Karpas-422 (cell line): ENCODE measurements around the gene TFAP2E. TPM values are rescaled to one million over a fixed set of nuclear protein-coding genes. Genes with fewer than 3 reads are reported as not detected.

Source experiments
- DNase-seq: peaks from one replicate; pipeline ENCODE4 v3.0.0-alpha.2; 2015
- H2AFZ ChIP-seq: fragments of 200-600 bp; sonication (generic); 2 replicates; pipeline ENCODE4 v1.6.1; 2014; ENCODE audit warnings: antibody characterized with exemption, low read length, mixed read lengths
- H3K27ac ChIP-seq: fragments of 200-600 bp; sonication (generic); 2 replicates; pipeline ENCODE4 v1.5.1; 2014; ENCODE audit warnings: mild to moderate bottlenecking, low read length, moderate library complexity
- H3K27me3 ChIP-seq: fragments of 200-600 bp; sonication (generic); 2 replicates; pipeline ENCODE4 v1.6.1; 2014; ENCODE audit warnings: low read length, mixed read lengths
- H3K36me3 ChIP-seq: fragments of 200-600 bp; sonication (generic); 2 replicates; pipeline ENCODE4 v1.6.1; 2014; ENCODE audit warnings: low read length, mixed read lengths; ENCODE audit not compliant: insufficient read depth
- H3K4me1 ChIP-seq: fragments of 200-600 bp; sonication (generic); 2 replicates; pipeline ENCODE4 v1.6.1; 2014; ENCODE audit warnings: mild to moderate bottlenecking, low read length, mixed read lengths
- H3K4me2 ChIP-seq: fragments of 200-600 bp; sonication (generic); 2 replicates; pipeline ENCODE4 v1.6.1; 2014; ENCODE audit warnings: low read length, low read depth, mild to moderate bottlenecking; ENCODE audit not compliant: poor library complexity, severe bottlenecking
- H3K4me3 ChIP-seq: fragments of 200-600 bp; sonication (generic); 2 replicates; pipeline ENCODE4 v1.5.1; 2014; ENCODE audit warnings: mild to moderate bottlenecking, antibody characterized with exemption, low read length, mixed read lengths
- H3K79me2 ChIP-seq: fragments of 200-600 bp; sonication (generic); 2 replicates; pipeline ENCODE4 v1.6.1; 2014; ENCODE audit warnings: mild to moderate bottlenecking, low read length, mixed read lengths
- H3K9ac ChIP-seq: fragments of 200-600 bp; sonication (generic); 2 replicates; pipeline ENCODE4 v1.6.0; 2014; ENCODE audit warnings: low read length
- H3K9me2 ChIP-seq: fragments of 200-600 bp; sonication (generic), shearing (Covaris generic); replicated peaks from 2 replicates; pipeline ENCODE4 v1.6.0; 2014; ENCODE audit warnings: mild to moderate bottlenecking, low read length, moderate library complexity; ENCODE audit not compliant: insufficient read depth
- H3K9me3 ChIP-seq: fragments of 300-700, 200-600 bp; sonication (generic); 2 replicates; pipeline ENCODE4 v1.6.1; 2014; ENCODE audit warnings: low read length, mixed read lengths
- H4K20me1 ChIP-seq: fragments of 200-600 bp; sonication (generic); 2 replicates; pipeline ENCODE4 v1.6.1; 2014; ENCODE audit warnings: mild to moderate bottlenecking, antibody characterized with exemption, low read length, low read depth; ENCODE audit not compliant: insufficient read depth
- total RNA-seq: library from RNA; depleted of rRNA; stranded (reverse); fragments of >200 nt; shearing (Covaris generic); gene quantifications from 2 replicates; pipeline ENCODE4 v1.2.3, GENCODE V29; 2014; ENCODE audit warnings: low replicate concordance

The TFAP2E gene
- total RNA-seq, 1 experiment from 2014 or later = 0.56 TPM

DNA sequence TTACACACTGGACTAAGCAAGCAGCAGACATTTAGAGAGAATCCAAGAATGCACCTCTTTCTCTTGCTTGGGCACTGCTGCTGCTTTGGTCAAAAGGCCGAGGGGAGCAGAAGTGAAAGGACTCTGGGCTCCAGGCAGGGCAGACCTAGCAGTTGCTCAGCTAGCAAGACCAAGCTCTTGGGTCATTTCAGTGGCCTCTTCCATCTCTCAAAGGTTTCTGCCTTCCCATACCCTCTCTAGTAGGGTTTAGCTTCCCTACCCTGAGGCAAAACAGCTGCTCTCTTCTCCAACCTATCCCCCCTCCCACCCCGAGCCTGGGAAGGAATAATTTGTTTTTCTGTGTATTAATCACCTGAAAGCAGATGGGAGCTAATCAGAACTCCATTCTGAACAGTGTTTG lies 25.8 kb downstream of the TFAP2E start:
- Histone ChIP-seq H3K4me1 (no peaks in the 10 kb centered on the region), H3K4me3 (no peak overlapping the region), H4K20me1 (no peaks in the 10 kb centered on the region), H3K27ac (no peak overlapping the region), H3K9me2 (no peaks in the 10 kb centered on the region), H3K9me3 (no peaks in the 10 kb centered on the region), H3K79me2 (no peaks in the 10 kb centered on the region), H3K27me3 (no peaks in the 10 kb centered on the region), H3K4me2 (no peak overlapping the region), H3K36me3 (peaks cover 24% of the 10 kb centered on the region; the same call in 1 of the 2 replicates), H2AFZ (no peak overlapping the region), H3K9ac (no peak overlapping the region)
- DNase-seq = no peak

DNA sequence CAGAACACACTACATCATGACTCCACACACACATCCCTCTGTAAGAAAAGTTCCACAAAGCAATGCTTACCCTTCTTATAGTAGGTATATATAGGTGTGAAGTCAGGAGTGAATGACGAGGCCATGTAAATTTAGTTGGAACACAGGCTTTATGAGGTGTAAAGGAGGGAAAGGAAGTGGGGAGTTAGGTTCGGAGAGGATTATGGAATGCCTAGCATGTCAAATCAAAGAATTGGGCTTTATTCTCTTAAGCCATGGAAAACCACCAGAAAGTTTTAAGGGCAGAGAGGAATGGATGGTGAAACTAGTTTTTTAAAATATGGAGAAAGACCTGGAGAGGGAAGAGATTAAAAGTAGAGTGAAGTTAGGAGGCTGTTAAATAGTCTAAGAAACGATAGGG lies 26.3 kb downstream of the TFAP2E start:
- H3K4me2 ChIP-seq = no peak overlapping the region
- no peak overlapping the region for H3K9ac ChIP-seq
- H3K9me2 ChIP-seq = no peaks in the 10 kb centered on the region
- no peak for DNase-seq
- peaks cover 24% of the 10 kb centered on the region; the same call in 1 of the 2 replicates for H3K36me3 ChIP-seq
- no peaks in the 10 kb centered on the region for H3K27me3 ChIP-seq
- no peaks in the 10 kb centered on the region for H3K9me3 ChIP-seq
- H3K27ac ChIP-seq = no peak overlapping the region
- no peak overlapping the region for H2AFZ ChIP-seq
- H4K20me1 ChIP-seq = no peaks in the 10 kb centered on the region
- no peaks in the 10 kb centered on the region for H3K79me2 ChIP-seq
- no peaks in the 10 kb centered on the region for H3K4me1 ChIP-seq
- H3K4me3 ChIP-seq = no peak overlapping the region

DNA sequence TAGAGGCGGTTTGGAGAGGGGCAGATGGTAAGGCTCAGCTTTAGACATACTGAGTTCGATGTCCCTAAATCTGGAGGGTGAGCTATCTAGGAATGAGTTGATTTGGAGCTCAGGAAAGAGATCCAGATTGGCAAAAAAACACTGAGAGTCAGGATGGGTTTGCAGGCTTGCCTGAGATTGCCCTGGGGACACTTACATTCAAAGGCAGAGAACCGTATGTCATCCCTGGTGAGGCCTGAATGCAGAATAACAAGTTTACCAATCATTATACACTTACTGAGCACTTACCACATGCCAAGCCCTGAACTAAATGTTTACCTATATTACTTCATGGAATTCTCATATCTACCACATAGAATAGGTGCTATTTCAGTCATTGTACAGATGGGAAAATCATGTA lies 27.5 kb downstream of the TFAP2E start:
- DNase-seq = no peak
- no peak overlapping the region for H3K4me3 ChIP-seq
- no peaks in the 10 kb centered on the region for H3K27me3 ChIP-seq
- H3K79me2 ChIP-seq = peaks cover 4% of the 10 kb centered on the region
- H2AFZ ChIP-seq = no peak overlapping the region
- H3K9ac ChIP-seq = no peak overlapping the region
- peaks cover 33% of the 10 kb centered on the region; the same call in 1 of the 2 replicates for H3K36me3 ChIP-seq
- H3K9me2 ChIP-seq = no peaks in the 10 kb centered on the region
- H3K27ac ChIP-seq = no peak overlapping the region
- H3K4me2 ChIP-seq = no peak overlapping the region
- no peaks in the 10 kb centered on the region for H3K9me3 ChIP-seq
- H4K20me1 ChIP-seq = 0 out of 2 replicates have a peak, but pooled peaks cover 2% of the 10 kb centered on the region
- H3K4me1 ChIP-seq = no peaks in the 10 kb centered on the region

DNA sequence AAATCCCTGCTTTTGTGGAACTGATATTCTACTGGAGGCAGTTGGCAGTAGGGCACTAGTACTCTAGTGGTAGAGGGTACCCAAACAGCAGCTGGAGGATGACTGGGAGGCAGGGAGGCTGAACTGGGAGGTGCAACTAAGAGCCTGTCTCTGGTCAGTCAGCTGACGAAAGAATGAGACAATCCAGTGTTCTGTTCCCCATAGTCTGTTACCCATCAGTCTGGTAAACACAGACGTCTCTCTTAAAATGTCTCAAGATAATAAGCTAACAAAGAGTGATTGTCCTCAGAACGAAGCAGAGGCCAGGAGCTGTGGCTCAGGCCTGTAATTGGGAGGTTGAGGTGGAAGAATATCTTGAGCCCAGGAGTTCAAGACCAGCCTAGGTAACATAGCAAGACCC lies 30.4 kb downstream of the TFAP2E start:
- Histone ChIP-seq H3K4me2 (no peak overlapping the region), H3K4me1 (no peaks in the 10 kb centered on the region), H4K20me1 (0 out of 2 replicates have a peak, but pooled peaks cover 6% of the 10 kb centered on the region), H3K27me3 (no peaks in the 10 kb centered on the region), H3K9me2 (no peaks in the 10 kb centered on the region), H3K79me2 (peaks cover 28% of the 10 kb centered on the region), H3K4me3 (no peak overlapping the region), H3K9me3 (no peaks in the 10 kb centered on the region), H2AFZ (no peak overlapping the region), H3K27ac (no peak overlapping the region), H3K36me3 (peaks cover 49% of the 10 kb centered on the region), H3K9ac (no peak overlapping the region)
- no peak for DNase-seq

DNA sequence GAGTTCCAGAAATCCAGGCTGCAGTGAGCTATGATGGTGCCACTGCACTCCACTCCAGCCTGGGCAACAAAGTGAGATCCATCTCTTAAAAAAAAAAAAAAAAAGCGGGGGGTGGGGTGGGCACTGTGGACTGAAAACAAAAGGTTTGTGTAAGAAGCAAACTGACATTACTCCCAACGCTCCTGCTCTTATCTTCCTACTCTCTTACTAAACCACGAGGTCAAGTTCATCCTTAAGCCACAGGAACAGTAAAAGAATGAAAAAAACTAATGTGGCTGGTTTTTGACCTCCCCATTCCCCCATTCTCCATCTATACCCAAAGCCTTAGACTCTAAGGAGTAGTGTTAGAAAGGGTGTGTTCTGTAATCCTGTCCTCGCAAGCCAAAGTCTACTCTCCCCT lies 30.8 kb downstream of the TFAP2E start:
- Histone ChIP-seq H3K36me3 (peaks cover 54% of the 10 kb centered on the region), H3K9me2 (no peaks in the 10 kb centered on the region), H3K9me3 (no peaks in the 10 kb centered on the region)

DNA sequence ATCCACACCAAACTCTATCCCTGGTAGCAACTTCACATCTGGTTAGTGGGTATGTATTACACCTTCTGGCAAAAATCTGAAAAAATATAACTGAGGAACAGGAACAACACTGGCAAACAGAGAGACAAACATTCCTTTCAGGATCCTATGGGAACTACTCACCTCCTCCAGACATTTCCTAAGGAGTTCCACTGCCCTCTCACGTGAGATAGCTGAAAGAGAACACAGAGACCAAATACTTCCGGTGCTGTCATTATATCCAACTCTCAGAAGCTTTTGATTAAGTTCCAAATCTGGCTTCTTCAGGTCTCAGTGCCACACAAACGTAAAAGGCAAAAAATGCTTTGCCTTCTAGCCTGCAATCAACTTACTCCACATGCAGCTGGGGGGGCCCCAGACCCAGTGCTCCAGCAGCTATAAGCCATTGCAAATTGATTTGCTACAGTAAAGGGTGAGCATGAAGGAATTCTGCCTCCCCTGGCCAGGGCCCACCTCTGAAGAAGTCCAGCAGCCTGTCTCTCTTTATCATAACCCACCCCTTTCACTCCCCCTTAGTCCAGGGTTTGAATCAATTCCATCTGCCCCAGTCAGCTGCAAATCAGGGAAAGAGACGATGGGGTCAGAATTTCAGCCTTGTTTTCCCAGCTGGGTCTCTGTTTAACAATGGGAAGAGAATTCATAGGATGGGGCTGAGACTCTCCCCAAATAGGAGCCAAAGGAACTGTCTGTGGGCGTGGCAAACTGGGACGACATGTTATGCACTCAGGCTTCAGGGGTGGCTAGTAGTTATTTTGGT lies 32.2 kb downstream of the TFAP2E start:
- Histone ChIP-seq H3K9ac (no peak overlapping the region), H3K4me1 (no peaks in the 10 kb centered on the region), H3K9me2 (no peaks in the 10 kb centered on the region), H3K79me2 (peaks cover 43% of the 10 kb centered on the region), H3K9me3 (no peaks in the 10 kb centered on the region), H3K4me3 (no peak overlapping the region), H3K4me2 (no peak overlapping the region), H4K20me1 (0 out of 2 replicates have a peak, but pooled peaks cover 6% of the 10 kb centered on the region), H3K27me3 (no peaks in the 10 kb centered on the region), H2AFZ (no peak overlapping the region), H3K36me3 (peaks cover 62% of the 10 kb centered on the region), H3K27ac (no peak overlapping the region)
- DNase-seq = no peak

More for the DNA sequence above, 30.8 kb downstream of the TFAP2E start:
- Histone ChIP-seq H2AFZ (no peak overlapping the region), H3K4me2 (no peak overlapping the region), H3K4me1 (no peaks in the 10 kb centered on the region), H3K27me3 (no peaks in the 10 kb centered on the region), H3K79me2 (peaks cover 32% of the 10 kb centered on the region), H3K27ac (no peak overlapping the region), H3K9ac (no peak overlapping the region), H4K20me1 (0 out of 2 replicates have a peak, but pooled peaks cover 6% of the 10 kb centered on the region), H3K4me3 (no peak overlapping the region)
- no peak for DNase-seq

DNA sequence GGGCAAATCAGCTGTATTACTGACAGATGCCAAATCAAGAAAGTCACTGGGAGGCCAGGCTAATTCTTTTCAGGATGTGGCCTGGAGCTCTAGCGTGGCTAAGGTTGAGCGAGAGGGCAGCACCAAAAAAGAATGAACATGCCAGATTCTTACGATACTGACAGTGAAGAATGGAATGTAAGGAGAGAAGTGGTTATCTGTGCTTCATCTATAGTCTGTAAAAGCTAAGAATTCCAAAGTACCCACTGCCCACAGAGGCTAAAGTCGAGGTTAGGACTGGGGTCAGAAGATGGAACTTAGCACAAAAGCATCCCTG lies 32.7 kb downstream of the TFAP2E start:
- Histone ChIP-seq H3K27me3 (no peaks in the 10 kb centered on the region), H3K4me1 (no peaks in the 10 kb centered on the region), H3K4me3 (no peak overlapping the region), H3K9ac (no peak overlapping the region), H3K4me2 (no peak overlapping the region), H3K36me3 (peaks cover 57% of the 10 kb centered on the region), H3K79me2 (peaks cover 48% of the 10 kb centered on the region), H2AFZ (no peak overlapping the region), H3K9me3 (no peaks in the 10 kb centered on the region), H4K20me1 (0 out of 2 replicates have a peak, but pooled peaks cover 6% of the 10 kb centered on the region), H3K9me2 (no peaks in the 10 kb centered on the region), H3K27ac (no peak overlapping the region)
- DNase-seq = no peak

DNA sequence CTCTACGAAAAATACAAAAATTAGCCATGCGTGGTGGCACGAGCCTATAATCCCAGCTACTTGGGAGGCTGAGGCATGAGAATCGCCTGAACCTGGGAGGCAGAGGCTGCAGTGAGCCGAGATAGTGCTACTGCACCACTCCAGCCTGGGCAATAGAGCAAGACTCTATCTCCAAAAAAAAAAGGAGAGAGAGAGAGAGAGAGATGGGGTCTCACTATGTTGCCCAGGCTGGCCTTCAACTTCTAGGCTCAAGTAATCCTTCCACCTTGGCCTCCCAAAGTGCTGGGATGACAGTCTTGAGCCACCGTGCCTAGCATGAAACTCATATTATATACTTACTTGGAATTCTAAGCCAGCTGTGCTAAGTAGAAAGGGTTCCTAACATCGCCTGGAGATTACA lies 38.5 kb downstream of the TFAP2E start:
- Histone ChIP-seq H3K4me2 (no peak overlapping the region), H3K79me2 (peaks cover 90% of the 10 kb centered on the region), H4K20me1 (0 out of 2 replicates have a peak, but pooled peaks cover 12% of the 10 kb centered on the region), H3K4me1 (no peaks in the 10 kb centered on the region), H3K36me3 (peaks cover 64% of the 10 kb centered on the region), H3K9ac (no peak overlapping the region), H3K9me2 (no peaks in the 10 kb centered on the region), H3K9me3 (no peaks in the 10 kb centered on the region), H2AFZ (no peak overlapping the region), H3K4me3 (no peak overlapping the region), H3K27me3 (no peaks in the 10 kb centered on the region), H3K27ac (no peak overlapping the region)
- DNase-seq = no peak
